Hepatocyte (in vitro differentiated cells): ENCODE results near the gene ARPC1B. TPM values are rescaled to one million over a fixed set of nuclear protein-coding genes. Genes with fewer than 3 reads are reported as not detected.

ENCODE experiments used
- DNase-seq: peaks from one replicate; pipeline ENCODE4 v3.0.0-alpha.2; 2016; ENCODE audit warnings: low spot score
- H2AFZ ChIP-seq: fragments of 200-600 bp; sonication (generic); 2 replicates; pipeline ENCODE4 v1.6.0; 2016; ENCODE audit warnings: antibody characterized with exemption, mild to moderate bottlenecking
- H3K27ac ChIP-seq: fragments of 200-600 bp; sonication (generic); 2 replicates; pipeline ENCODE4 v1.5.1; 2016; ENCODE audit warnings: mild to moderate bottlenecking
- H3K27me3 ChIP-seq: fragments of 200-600 bp; sonication (generic); 2 replicates; pipeline ENCODE4 v1.6.1; 2016
- H3K36me3 ChIP-seq: fragments of 200-600 bp; sonication (generic); replicated peaks from 2 replicates; pipeline ENCODE4 v1.5.1; 2016; ENCODE audit warnings: low read depth; ENCODE audit not compliant: insufficient read depth
- H3K4me1 ChIP-seq: fragments of 200-600 bp; sonication (generic); 2 replicates; pipeline ENCODE4 v1.5.1; 2016; ENCODE audit warnings: mild to moderate bottlenecking, moderate library complexity; ENCODE audit not compliant: insufficient read depth
- H3K4me2 ChIP-seq: fragments of 200-600 bp; sonication (generic); 2 replicates; pipeline ENCODE4 v1.6.0; 2016
- H3K4me3 ChIP-seq: fragments of 200-600 bp; sonication (generic); 2 replicates; pipeline ENCODE4 v1.5.1; 2016; ENCODE audit warnings: mild to moderate bottlenecking
- H3K79me2 ChIP-seq: fragments of 200-600 bp; sonication (generic); 2 replicates; pipeline ENCODE4 v1.6.0; 2017; ENCODE audit warnings: mild to moderate bottlenecking
- H3K9me2 ChIP-seq: fragments of 200-600 bp; sonication (generic); replicated peaks from 2 replicates; pipeline ENCODE4 v1.6.0; 2017; ENCODE audit warnings: mild to moderate bottlenecking; ENCODE audit not compliant: insufficient read depth
- H3K9me3 ChIP-seq: fragments of 200-600 bp; sonication (generic); 2 replicates; pipeline ENCODE4 v1.5.1; 2016; ENCODE audit warnings: low read depth, mild to moderate bottlenecking
- H4K20me1 ChIP-seq: fragments of 200-600 bp; sonication (generic); 2 replicates; pipeline ENCODE4 v1.6.0; 2016; ENCODE audit warnings: mild to moderate bottlenecking; ENCODE audit not compliant: insufficient read depth, poor library complexity, severe bottlenecking
- EZH2 ChIP-seq: fragments of 200-600 bp; sonication (generic); IDR thresholded peaks from 2 replicates; pipeline ENCODE4 v1.6.1; 2016; ENCODE audit warnings: antibody characterized with exemption, mild to moderate bottlenecking, borderline replicate concordance
- EZH2phosphoT487 ChIP-seq: fragments of 200-600 bp; sonication (generic); IDR thresholded peaks from one replicate; pipeline ENCODE4 v1.6.1; 2018; ENCODE audit warnings: antibody characterized with exemption, mild to moderate bottlenecking, low read depth, moderate library complexity; ENCODE audit not compliant: unreplicated experiment, severe bottlenecking
- WGBS: methylation state at CpG from one replicate; pipeline ENCODE4 v1.1.6; 2016; ENCODE audit warnings: low lambda C conversion rate; ENCODE audit errors: missing lambda C conversion rate; 5-methylcytosine and 5-hydroxymethylcytosine counted together
- polyA plus RNA-seq: library from polyadenylated mRNA; unstranded; fragments of >200 nt; fragmentation: Nextera tagmentation; extraction: Ambion mirVana; gene quantifications from 2 replicates; pipeline ENCODE4 v1.2.1, GENCODE V29; 2016
- total RNA-seq: library from RNA; depleted of rRNA; stranded (reverse); fragments of >200 nt; gene quantifications from 2 replicates; pipeline ENCODE4 v1.2.3, GENCODE V29; 2014
- TF ChIP-seq, protein P1 (sequence below): fragments of 200-600 bp; sonication (generic); IDR thresholded peaks from 2 replicates; pipeline ENCODE4 v1.5.1; 2016; ENCODE audit warnings: antibody characterized with exemption, mild to moderate bottlenecking; ENCODE audit not compliant: poor library complexity

The ARPC1B gene
- total and polyA plus RNA-seq, 2 experiments from 2014 or later: 153 to 205 TPM

DNA sequence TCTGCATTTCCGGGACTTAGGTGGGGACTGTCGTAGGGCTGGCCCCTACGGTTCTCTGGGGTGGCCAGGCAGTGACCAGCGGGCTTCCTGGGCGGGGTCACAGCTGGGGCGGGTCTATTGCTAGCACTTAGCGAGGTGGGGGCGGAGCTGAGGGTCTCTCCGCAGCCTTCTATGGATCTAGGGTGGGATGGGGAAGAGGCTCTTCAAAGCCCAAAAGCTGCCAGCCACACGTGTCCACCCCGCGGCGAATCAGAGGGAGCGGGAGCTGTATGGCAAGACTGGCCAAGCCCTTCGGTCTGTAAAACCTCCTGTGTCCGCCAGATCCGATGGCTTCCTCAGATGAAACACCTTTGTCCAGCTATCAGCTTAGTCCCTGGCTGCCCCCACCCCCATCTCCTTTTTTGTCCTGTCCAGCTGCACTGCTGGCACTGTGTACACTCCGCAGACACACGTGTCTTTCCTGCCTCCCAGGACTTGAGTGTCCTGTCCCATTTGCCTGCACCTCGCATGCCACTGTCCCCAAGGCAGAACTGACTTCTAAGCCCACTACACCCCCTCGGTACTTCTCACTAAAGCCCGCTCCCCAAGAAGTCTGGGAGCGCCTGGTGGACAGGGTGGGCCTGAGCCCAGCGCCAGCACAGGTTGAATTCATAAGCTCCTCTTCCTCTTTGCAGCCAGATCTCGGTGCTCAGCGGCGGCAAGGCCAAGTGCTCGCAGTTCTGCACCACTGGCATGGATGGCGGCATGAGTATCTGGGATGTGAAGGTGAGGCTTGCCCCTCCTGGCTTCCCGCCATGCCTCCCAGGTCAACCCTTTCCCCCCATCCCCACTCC lies 19.0 kb downstream of the ARPC1B start:
- 43% methylated on average over 25 of the region's 30 CpGs for WGBS
- peaks cover 14% of the 10 kb centered on the region for H3K4me1 ChIP-seq
- H3K27me3 ChIP-seq: no peaks in the 10 kb centered on the region
- no peaks in the 10 kb centered on the region for H3K36me3 ChIP-seq
- no peaks in the 10 kb centered on the region for H3K79me2 ChIP-seq
- H3K9me2 ChIP-seq: no peaks in the 10 kb centered on the region
- TF ChIP-seq, protein P1, sequence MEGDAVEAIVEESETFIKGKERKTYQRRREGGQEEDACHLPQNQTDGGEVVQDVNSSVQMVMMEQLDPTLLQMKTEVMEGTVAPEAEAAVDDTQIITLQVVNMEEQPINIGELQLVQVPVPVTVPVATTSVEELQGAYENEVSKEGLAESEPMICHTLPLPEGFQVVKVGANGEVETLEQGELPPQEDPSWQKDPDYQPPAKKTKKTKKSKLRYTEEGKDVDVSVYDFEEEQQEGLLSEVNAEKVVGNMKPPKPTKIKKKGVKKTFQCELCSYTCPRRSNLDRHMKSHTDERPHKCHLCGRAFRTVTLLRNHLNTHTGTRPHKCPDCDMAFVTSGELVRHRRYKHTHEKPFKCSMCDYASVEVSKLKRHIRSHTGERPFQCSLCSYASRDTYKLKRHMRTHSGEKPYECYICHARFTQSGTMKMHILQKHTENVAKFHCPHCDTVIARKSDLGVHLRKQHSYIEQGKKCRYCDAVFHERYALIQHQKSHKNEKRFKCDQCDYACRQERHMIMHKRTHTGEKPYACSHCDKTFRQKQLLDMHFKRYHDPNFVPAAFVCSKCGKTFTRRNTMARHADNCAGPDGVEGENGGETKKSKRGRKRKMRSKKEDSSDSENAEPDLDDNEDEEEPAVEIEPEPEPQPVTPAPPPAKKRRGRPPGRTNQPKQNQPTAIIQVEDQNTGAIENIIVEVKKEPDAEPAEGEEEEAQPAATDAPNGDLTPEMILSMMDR: no peak
- TF ChIP-seq EZH2 (no peak), EZH2phosphoT487 (no peak)
- H3K4me3 ChIP-seq: peak overlapping the region; percentile 75
- peak overlapping the region; percentile 90 for H3K4me2 ChIP-seq
- peak overlapping the region; percentile 65 for H3K27ac ChIP-seq
- peak; percentile 62 for DNase-seq
- H3K9me3 ChIP-seq: no peaks in the 10 kb centered on the region
- H2AFZ ChIP-seq: peak overlapping the region; percentile 77
- H4K20me1 ChIP-seq: no peaks in the 10 kb centered on the region

DNA sequence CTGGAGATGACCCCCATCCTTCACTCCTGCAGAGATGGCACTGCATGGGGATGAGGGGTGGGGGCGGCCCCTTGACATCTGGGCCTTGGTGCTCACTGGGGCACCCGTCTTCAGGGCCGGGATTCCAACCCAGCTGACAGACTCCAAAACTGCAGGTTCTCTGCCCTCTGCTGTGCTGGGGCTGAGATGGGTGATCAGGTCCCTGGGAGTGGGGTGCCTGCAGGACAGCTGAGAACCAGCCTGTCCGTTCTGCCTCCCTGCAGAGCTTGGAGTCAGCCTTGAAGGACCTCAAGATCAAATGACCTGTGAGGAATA lies 19.6 kb downstream of the ARPC1B start:
- Histone ChIP-seq H2AFZ (no peak overlapping the region), H3K4me3 (no peak overlapping the region), H3K36me3 (no peaks in the 10 kb centered on the region), H3K4me2 (no peak overlapping the region), H3K9me2 (no peaks in the 10 kb centered on the region), H3K9me3 (no peaks in the 10 kb centered on the region), H3K4me1 (peaks cover 14% of the 10 kb centered on the region), H3K27me3 (no peaks in the 10 kb centered on the region), H3K27ac (no peak overlapping the region), H4K20me1 (no peaks in the 10 kb centered on the region), H3K79me2 (no peaks in the 10 kb centered on the region)
- 88% methylated on average over 4 of the region's 4 CpGs for WGBS
- DNase-seq: no peak
- TF ChIP-seq, protein P1: no peak
- TF ChIP-seq EZH2 (no peak), EZH2phosphoT487 (no peak)

DNA sequence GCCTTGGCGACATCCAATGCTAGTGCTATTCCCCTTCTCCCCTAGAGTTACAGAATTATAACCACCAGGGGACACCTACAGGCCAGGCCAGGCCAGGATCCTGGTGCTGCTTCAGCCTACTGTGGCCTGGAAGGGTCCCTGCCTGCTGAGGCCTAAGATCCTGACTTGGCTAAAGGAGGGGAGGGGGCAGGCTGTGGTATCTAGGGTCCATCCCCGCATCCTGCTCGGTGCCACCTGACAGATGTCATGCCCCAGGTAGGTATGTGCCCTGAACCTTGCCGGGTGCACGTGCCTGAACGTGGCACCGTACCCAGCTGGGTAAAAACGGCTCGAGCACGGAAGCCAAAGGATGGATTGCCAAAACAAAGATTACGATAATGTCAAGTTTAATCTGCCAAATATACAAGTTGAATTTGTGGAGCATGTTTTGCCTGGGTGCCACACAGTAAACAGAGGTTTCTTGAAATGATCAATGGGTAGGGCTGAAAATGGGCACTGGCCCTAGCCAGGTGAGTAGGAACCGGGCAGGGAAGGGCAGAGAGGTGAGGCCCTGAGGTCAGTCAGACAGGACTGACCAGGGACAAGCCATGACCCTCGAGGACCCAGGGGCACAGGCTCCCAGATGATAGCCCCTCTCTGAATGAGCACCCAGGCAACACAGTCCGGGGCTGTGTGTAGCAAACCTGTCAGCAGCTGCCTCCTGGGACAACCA lies 21.2 kb downstream of the ARPC1B start:
- Histone ChIP-seq H3K27ac (no peak overlapping the region), H3K27me3 (no peaks in the 10 kb centered on the region), H3K79me2 (no peaks in the 10 kb centered on the region), H3K4me2 (no peak overlapping the region), H2AFZ (no peak overlapping the region), H3K9me3 (no peaks in the 10 kb centered on the region), H3K4me1 (peaks cover 14% of the 10 kb centered on the region), H3K4me3 (no peak overlapping the region), H3K36me3 (no peaks in the 10 kb centered on the region), H4K20me1 (no peaks in the 10 kb centered on the region), H3K9me2 (no peaks in the 10 kb centered on the region)
- TF ChIP-seq, protein P1: no peak
- no peak for TF ChIP-seq EZH2
- TF ChIP-seq EZH2phosphoT487: no peak
- no peak for DNase-seq
- 96% methylated on average over 14 of the region's 14 CpGs for WGBS
